Neural cell (in vitro differentiated cells): ENCODE measurements around the gene RAC2. TPM values are rescaled to one million over a fixed set of nuclear protein-coding genes. Genes with fewer than 3 reads are reported as not detected.

Experiments used
- H2AFZ ChIP-seq: fragments of 200-600, 300-800 bp; sonication (generic), shearing (Covaris generic); 2 replicates; pipeline ENCODE4 v1.6.0; 2014; ENCODE audit warnings: low read depth, mild to moderate bottlenecking, antibody characterized with exemption, low read length, moderate library complexity
- H3F3A ChIP-seq: fragments of 200-600 bp; shearing (Covaris generic); 2 replicates; pipeline ENCODE4 v1.6.1; 2016; ENCODE audit warnings: mild to moderate bottlenecking, moderate library complexity, mixed read lengths, antibody characterized with exemption, low read length; ENCODE audit not compliant: insufficient read depth, poor library complexity, severe bottlenecking
- H3K27ac ChIP-seq: fragments of 200-600, 300-800 bp; sonication (generic), shearing (Covaris generic); 2 replicates; pipeline ENCODE4 v1.5.1; 2014; ENCODE audit warnings: mild to moderate bottlenecking, low read length, moderate library complexity
- H3K27me3 ChIP-seq: fragments of 300-800, 200-600 bp; sonication (generic), shearing (Covaris generic); 2 replicates; pipeline ENCODE4 v1.6.0; 2014; ENCODE audit warnings: mild to moderate bottlenecking, low read depth, low read length, moderate library complexity; ENCODE audit not compliant: insufficient read depth
- H3K36me3 ChIP-seq: fragments of 300-800, 200-600 bp; sonication (generic), shearing (Covaris generic); 2 replicates; pipeline ENCODE4 v1.5.1; 2014; ENCODE audit warnings: mild to moderate bottlenecking, antibody characterized with exemption, low read length, moderate library complexity; ENCODE audit not compliant: insufficient read depth
- H3K4me2 ChIP-seq: fragments of 300-800, 200-600 bp; sonication (generic), shearing (Covaris generic); 2 replicates; pipeline ENCODE4 v1.6.0; 2014; ENCODE audit warnings: mild to moderate bottlenecking, low read length
- H3K4me3 ChIP-seq: fragments of 300-800, 200-600 bp; sonication (generic), shearing (Covaris generic); 2 replicates; pipeline ENCODE4 v1.5.1; 2014; ENCODE audit warnings: mild to moderate bottlenecking, low read length, moderate library complexity
- H3K79me2 ChIP-seq: fragments of 200-600 bp; shearing (Covaris generic); replicated peaks from 2 replicates; pipeline ENCODE4 v1.6.0; 2014; ENCODE audit warnings: mild to moderate bottlenecking, low read length, moderate library complexity; ENCODE audit not compliant: insufficient read depth
- H3K9ac ChIP-seq: fragments of 300-800, 200-600 bp; sonication (generic), shearing (Covaris generic); 2 replicates; pipeline ENCODE4 v1.6.1; 2016; ENCODE audit warnings: mild to moderate bottlenecking, low read length, mixed read lengths
- H3K9me2 ChIP-seq: fragments of 200-600 bp; shearing (Covaris generic); 2 replicates; pipeline ENCODE4 v1.6.1; 2016; ENCODE audit warnings: mild to moderate bottlenecking, low read length, mixed read lengths; ENCODE audit not compliant: insufficient read depth
- H3K9me3 ChIP-seq: fragments of 200-600, 300-800 bp; sonication (generic), shearing (Covaris generic); 2 replicates; pipeline ENCODE4 v1.6.1; 2016; ENCODE audit warnings: mild to moderate bottlenecking, mixed run types, low read length, moderate library complexity, mixed read lengths
- H4K20me1 ChIP-seq: fragments of 200-600 bp; shearing (Covaris generic); 2 replicates; pipeline ENCODE4 v1.6.1; 2016; ENCODE audit warnings: mild to moderate bottlenecking, mixed run types; ENCODE audit not compliant: insufficient read depth
- EP300 ChIP-seq: fragments of 450-650 bp; conservative IDR thresholded peaks from 2 replicates; pipeline ENCODE4 v1.6.1; 2014; ENCODE audit warnings: antibody characterized with exemption, mild to moderate bottlenecking, moderate library complexity; ENCODE audit not compliant: poor library complexity, severe bottlenecking
- EZH2 ChIP-seq: fragments of 200-600, 300-800 bp; shearing (Covaris generic), sonication (generic); IDR thresholded peaks from 2 replicates; pipeline ENCODE4 v1.6.1; 2014; ENCODE audit warnings: antibody characterized with exemption, low read length, borderline replicate concordance, mild to moderate bottlenecking; ENCODE audit not compliant: insufficient read depth, poor library complexity, severe bottlenecking
- MXI1 ChIP-seq: fragments of 450-650 bp; conservative IDR thresholded peaks from 2 replicates; pipeline ENCODE4 v1.6.1; 2014; ENCODE audit warnings: antibody characterized with exemption, mild to moderate bottlenecking; ENCODE audit not compliant: poor library complexity, severe bottlenecking
- POLR2AphosphoS5 ChIP-seq: IDR thresholded peaks from 2 replicates; pipeline ENCODE4 v1.6.1; 2012
- RAD21 ChIP-seq: fragments of 450-650 bp; conservative IDR thresholded peaks from 2 replicates; pipeline ENCODE4 v1.6.1; 2014; ENCODE audit warnings: antibody characterized with exemption, mild to moderate bottlenecking, moderate library complexity
- SMC3 ChIP-seq: fragments of 450-650 bp; conservative IDR thresholded peaks from 2 replicates; pipeline ENCODE4 v1.6.1; 2014; ENCODE audit warnings: antibody characterized with exemption, mild to moderate bottlenecking, moderate library complexity; ENCODE audit not compliant: poor library complexity
- TAF1 ChIP-seq: IDR thresholded peaks from 2 replicates; pipeline ENCODE4 v1.6.1; 2012; ENCODE audit warnings: low read depth
- polyA plus RNA-seq: library from polyadenylated mRNA; depleted of rRNA; stranded (reverse); fragments of >200 nt; gene quantifications from 2 replicates; pipeline ENCODE4 v1.2.3, GENCODE V29; 2014
- TF ChIP-seq, protein P1 (sequence below): IDR thresholded peaks from 2 replicates; pipeline ENCODE4 v1.6.1; 2012; ENCODE audit warnings: borderline replicate concordance
- TF ChIP-seq, protein P2 (sequence below): fragments of 450-650 bp; IDR thresholded peaks from 2 replicates; pipeline ENCODE4 v1.5.1; 2014; ENCODE audit warnings: antibody characterized with exemption, mild to moderate bottlenecking, moderate library complexity; ENCODE audit not compliant: poor library complexity, severe bottlenecking

RAC2 gene
- polyA plus RNA-seq, 1 donor from 2014 or later, result not detected

DNA sequence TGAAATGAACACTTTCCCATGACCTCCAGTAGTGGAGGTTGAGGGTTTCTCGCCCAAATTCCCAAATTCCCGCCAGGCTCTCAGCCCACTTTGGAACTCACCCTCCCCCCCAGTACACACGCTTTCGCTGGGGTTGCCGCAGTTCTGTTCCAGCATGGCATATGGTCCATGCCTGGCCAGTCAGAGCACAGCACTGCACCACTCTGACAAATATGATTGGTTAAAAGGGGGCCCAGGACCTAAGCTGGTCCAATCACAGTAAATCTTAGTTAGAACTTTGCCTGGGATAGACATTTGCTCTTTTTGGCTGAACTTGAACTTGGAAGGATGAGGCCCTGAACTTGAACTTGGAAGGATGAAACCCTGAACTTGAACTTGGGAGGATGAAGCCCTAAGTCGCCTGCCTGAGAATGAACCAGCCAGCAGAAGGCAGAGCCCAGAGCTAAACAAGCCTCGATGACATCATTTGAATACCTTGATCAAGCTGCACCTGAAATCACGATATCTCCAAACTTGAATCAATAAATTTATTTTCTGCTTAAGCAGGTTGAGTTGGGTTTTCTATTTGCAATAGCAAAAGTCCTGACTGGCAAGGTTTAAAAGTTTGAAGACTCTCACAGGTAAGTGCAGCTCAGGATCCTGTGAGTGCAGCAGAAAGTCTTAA is 19.2 kb downstream of the RAC2 start:
- Histone ChIP-seq H3K9me3 (no peaks in the 10 kb centered on the region), H3K36me3 (no peaks in the 10 kb centered on the region), H3F3A (no peaks in the 10 kb centered on the region), H3K79me2 (no peaks in the 10 kb centered on the region), H3K27ac (no peak overlapping the region), H3K27me3 (no peaks in the 10 kb centered on the region), H3K9me2 (no peaks in the 10 kb centered on the region), H2AFZ (no peak overlapping the region), H3K4me3 (no peak overlapping the region), H3K4me2 (no peak overlapping the region), H4K20me1 (no peaks in the 10 kb centered on the region), H3K9ac (no peak overlapping the region)
- TF ChIP-seq, protein P1, sequence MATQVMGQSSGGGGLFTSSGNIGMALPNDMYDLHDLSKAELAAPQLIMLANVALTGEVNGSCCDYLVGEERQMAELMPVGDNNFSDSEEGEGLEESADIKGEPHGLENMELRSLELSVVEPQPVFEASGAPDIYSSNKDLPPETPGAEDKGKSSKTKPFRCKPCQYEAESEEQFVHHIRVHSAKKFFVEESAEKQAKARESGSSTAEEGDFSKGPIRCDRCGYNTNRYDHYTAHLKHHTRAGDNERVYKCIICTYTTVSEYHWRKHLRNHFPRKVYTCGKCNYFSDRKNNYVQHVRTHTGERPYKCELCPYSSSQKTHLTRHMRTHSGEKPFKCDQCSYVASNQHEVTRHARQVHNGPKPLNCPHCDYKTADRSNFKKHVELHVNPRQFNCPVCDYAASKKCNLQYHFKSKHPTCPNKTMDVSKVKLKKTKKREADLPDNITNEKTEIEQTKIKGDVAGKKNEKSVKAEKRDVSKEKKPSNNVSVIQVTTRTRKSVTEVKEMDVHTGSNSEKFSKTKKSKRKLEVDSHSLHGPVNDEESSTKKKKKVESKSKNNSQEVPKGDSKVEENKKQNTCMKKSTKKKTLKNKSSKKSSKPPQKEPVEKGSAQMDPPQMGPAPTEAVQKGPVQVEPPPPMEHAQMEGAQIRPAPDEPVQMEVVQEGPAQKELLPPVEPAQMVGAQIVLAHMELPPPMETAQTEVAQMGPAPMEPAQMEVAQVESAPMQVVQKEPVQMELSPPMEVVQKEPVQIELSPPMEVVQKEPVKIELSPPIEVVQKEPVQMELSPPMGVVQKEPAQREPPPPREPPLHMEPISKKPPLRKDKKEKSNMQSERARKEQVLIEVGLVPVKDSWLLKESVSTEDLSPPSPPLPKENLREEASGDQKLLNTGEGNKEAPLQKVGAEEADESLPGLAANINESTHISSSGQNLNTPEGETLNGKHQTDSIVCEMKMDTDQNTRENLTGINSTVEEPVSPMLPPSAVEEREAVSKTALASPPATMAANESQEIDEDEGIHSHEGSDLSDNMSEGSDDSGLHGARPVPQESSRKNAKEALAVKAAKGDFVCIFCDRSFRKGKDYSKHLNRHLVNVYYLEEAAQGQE, result no peak
- no peak for TF ChIP-seq MXI1

DNA sequence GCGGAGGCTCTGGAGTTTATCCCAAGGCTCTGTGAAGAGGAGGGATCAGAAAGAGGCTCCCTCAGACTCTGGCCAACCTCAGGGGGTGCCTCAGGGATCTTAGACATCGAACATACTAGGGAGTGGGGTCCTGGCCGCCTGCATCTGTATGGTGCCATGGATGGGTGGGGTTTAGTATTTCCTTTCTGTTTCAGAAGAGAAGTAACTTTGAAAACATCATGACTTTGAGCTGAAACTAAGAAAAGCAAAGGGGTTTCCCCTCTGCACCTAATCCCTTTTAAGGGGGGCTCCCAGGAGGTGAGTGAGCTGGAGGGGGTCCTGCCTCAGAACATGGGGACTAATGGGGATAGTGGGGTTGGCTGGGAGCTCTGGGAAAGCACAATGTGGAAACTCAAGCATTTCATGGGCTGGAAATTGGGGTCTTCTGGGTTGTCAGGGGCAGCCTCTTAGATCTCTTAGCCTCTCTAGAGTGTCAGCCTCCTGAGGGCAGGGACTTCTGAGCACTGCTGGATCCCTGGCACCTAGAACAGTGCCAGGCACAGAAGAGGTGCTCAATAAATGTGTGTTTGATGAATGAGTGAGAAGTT is 20.0 kb downstream of the RAC2 start:
- no peaks in the 10 kb centered on the region for H3K79me2 ChIP-seq
- no peaks in the 10 kb centered on the region for H3K9me2 ChIP-seq
- H4K20me1 ChIP-seq, result no peaks in the 10 kb centered on the region
- no peak for TF ChIP-seq RAD21
- no peak for TF ChIP-seq POLR2AphosphoS5
- no peak for TF ChIP-seq SMC3
- TF ChIP-seq MXI1, result no peak
- TF ChIP-seq, protein P1, result no peak
- no peak for TF ChIP-seq EP300
- no peak for TF ChIP-seq TAF1
- TF ChIP-seq, protein P2, sequence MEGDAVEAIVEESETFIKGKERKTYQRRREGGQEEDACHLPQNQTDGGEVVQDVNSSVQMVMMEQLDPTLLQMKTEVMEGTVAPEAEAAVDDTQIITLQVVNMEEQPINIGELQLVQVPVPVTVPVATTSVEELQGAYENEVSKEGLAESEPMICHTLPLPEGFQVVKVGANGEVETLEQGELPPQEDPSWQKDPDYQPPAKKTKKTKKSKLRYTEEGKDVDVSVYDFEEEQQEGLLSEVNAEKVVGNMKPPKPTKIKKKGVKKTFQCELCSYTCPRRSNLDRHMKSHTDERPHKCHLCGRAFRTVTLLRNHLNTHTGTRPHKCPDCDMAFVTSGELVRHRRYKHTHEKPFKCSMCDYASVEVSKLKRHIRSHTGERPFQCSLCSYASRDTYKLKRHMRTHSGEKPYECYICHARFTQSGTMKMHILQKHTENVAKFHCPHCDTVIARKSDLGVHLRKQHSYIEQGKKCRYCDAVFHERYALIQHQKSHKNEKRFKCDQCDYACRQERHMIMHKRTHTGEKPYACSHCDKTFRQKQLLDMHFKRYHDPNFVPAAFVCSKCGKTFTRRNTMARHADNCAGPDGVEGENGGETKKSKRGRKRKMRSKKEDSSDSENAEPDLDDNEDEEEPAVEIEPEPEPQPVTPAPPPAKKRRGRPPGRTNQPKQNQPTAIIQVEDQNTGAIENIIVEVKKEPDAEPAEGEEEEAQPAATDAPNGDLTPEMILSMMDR, result no peak
- no peak for TF ChIP-seq EZH2
- H3K9ac ChIP-seq, result no peak overlapping the region
- H3K9me3 ChIP-seq, result no peaks in the 10 kb centered on the region
- H3K27me3 ChIP-seq, result no peaks in the 10 kb centered on the region
- H3K36me3 ChIP-seq, result no peaks in the 10 kb centered on the region
- H3K4me3 ChIP-seq, result no peak overlapping the region
- no peaks in the 10 kb centered on the region for H3F3A ChIP-seq
- no peak overlapping the region for H3K27ac ChIP-seq
- no peak overlapping the region for H3K4me2 ChIP-seq
- H2AFZ ChIP-seq, result no peak overlapping the region
